NB4 (cell line): ENCODE results near the gene FARP1.

Experiments
- CTCF ChIP-seq: IDR thresholded peaks from one replicate; pipeline ENCODE4 v1.5.1; 2012; ENCODE audit warnings: low read depth, low read length
- MYC ChIP-seq: IDR thresholded peaks from 2 replicates; pipeline ENCODE4 v1.6.1; 2011; ENCODE audit warnings: low read depth, low read length
- POLR2A ChIP-seq: IDR thresholded peaks from 2 replicates; pipeline ENCODE4 v1.6.1; 2011; ENCODE audit warnings: mild to moderate bottlenecking; ENCODE audit not compliant: insufficient read length; ENCODE audit errors: extremely low read depth
- TF ChIP-seq, protein P1 (sequence below): IDR thresholded peaks from 2 replicates; pipeline ENCODE4 v1.6.1; 2011; ENCODE audit warnings: low read depth, low read length

- TF ChIP-seq CTCF (no peak), MYC (no peak), POLR2A (no peak)
- TF ChIP-seq, protein P1, sequence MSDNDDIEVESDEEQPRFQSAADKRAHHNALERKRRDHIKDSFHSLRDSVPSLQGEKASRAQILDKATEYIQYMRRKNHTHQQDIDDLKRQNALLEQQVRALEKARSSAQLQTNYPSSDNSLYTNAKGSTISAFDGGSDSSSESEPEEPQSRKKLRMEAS = no peak
These were observed 253.3 kb downstream of the FARP1 start for GRCh38 chr13:98396071-98396710.
